GM19438 (cell line): Measurements from ENCODE around the gene RIC8B.

Experiments
- ATAC-seq: cut with Tn5 transposase; IDR thresholded peaks from one replicate; pipeline ENCODE4 v1.9.1; 2021; ENCODE audit warnings: low read depth; ENCODE audit not compliant: unreplicated experiment

RIC8B gene

DNA sequence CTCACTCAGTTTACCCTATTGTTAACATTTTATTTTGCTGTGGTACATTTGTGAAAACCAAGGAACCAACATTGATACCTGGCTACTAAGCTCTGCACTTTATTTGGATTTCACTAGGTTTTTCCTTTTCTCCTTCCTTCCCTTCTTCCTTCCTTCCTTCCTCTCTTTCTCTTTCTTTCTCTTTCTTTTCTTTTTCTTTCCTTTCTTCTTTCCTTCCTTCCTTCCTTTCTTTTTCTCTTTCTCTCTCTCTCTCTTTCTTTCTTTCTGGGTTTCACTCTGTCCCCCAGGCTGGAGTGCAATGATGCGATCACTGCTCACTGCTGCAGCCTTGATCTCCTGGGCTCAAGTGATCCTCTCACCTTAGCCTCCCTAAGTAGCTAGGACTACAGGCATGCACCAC is 152.2 kb downstream of the RIC8B start:
- no peak for ATAC-seq

DNA sequence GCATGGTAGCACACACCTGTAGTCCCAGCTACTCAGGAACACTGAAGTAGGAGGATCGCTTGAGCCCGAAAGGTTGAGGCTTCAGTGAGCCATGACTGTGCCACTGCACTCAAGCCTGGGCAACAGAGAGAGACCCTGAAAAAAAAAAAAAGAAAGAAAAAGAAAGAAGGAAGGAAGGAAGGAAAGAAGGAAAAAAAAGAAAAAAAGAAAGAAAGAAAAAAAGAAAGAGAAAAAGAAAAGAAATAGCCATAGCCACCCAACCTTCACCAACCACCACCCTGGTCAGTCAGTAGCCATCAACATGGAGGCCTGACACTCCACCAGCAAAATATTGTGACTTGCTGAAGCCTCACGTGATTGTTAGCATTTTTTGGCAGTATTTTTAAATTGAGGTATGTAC is 159.8 kb downstream of the RIC8B start:
- ATAC-seq: no peak
